KMS-11 (cell line): ENCODE measurements around the gene MTTP.
"Not testable (repeated sequence)": the region's sequence is repeated elsewhere in the genome, so short reads cannot be mapped to it uniquely, and the experiment has no call there.

Experiments used
- H2AFZ ChIP-seq: fragments of 200-600 bp; sonication (generic); 2 replicates; pipeline ENCODE4 v1.6.1; 2016; ENCODE audit warnings: antibody characterized with exemption, mixed run types, low read depth
- H3K27ac ChIP-seq: fragments of 200-600 bp; sonication (generic); 2 replicates; pipeline ENCODE4 v1.6.1; 2016; ENCODE audit warnings: mild to moderate bottlenecking, mixed run types
- H3K27me3 ChIP-seq: fragments of 200-600 bp; sonication (generic); 2 replicates; pipeline ENCODE4 v1.6.1; 2017; ENCODE audit warnings: mild to moderate bottlenecking, low read depth, mixed run types, moderate library complexity; ENCODE audit not compliant: insufficient read depth
- H3K36me3 ChIP-seq: fragments of 200-600 bp; sonication (generic); 2 replicates; pipeline ENCODE4 v1.6.1; 2017; ENCODE audit warnings: mild to moderate bottlenecking, mixed run types; ENCODE audit not compliant: insufficient read depth
- H3K4me1 ChIP-seq: fragments of 200-600 bp; sonication (generic); 2 replicates; pipeline ENCODE4 v1.6.1; 2016; ENCODE audit warnings: mild to moderate bottlenecking, low read depth, mixed run types; ENCODE audit not compliant: poor library complexity, severe bottlenecking
- H3K4me2 ChIP-seq: fragments of 200-600 bp; sonication (generic); 2 replicates; pipeline ENCODE4 v1.7.0; 2016; ENCODE audit warnings: mild to moderate bottlenecking, mixed run types
- H3K4me3 ChIP-seq: fragments of 200-600 bp; sonication (generic); IDR thresholded peaks from 2 replicates; pipeline ENCODE4 v1.6.1; 2017; ENCODE audit warnings: low read depth, low read length, mixed read lengths; ENCODE audit not compliant: insufficient read depth
- H3K79me2 ChIP-seq: fragments of 200-600 bp; sonication (generic); 2 replicates; pipeline ENCODE4 v1.6.1; 2016; ENCODE audit warnings: low read depth, mixed run types; ENCODE audit not compliant: insufficient read depth
- H3K9ac ChIP-seq: fragments of 200-600 bp; sonication (generic); 2 replicates; pipeline ENCODE4 v1.6.1; 2016; ENCODE audit warnings: mild to moderate bottlenecking, mixed run types
- H4K20me1 ChIP-seq: fragments of 200-600 bp; sonication (generic); 2 replicates; pipeline ENCODE4 v1.6.1; 2016; ENCODE audit warnings: mild to moderate bottlenecking, mixed run types; ENCODE audit not compliant: insufficient read depth
- TF ChIP-seq, protein P1 (sequence below): fragments of 200-600 bp; sonication (generic); conservative IDR thresholded peaks from 2 replicates; pipeline ENCODE4 v1.6.1; 2017; ENCODE audit warnings: low read depth, mild to moderate bottlenecking, antibody characterized with exemption, low read length, moderate library complexity, mixed read lengths

The MTTP gene

DNA sequence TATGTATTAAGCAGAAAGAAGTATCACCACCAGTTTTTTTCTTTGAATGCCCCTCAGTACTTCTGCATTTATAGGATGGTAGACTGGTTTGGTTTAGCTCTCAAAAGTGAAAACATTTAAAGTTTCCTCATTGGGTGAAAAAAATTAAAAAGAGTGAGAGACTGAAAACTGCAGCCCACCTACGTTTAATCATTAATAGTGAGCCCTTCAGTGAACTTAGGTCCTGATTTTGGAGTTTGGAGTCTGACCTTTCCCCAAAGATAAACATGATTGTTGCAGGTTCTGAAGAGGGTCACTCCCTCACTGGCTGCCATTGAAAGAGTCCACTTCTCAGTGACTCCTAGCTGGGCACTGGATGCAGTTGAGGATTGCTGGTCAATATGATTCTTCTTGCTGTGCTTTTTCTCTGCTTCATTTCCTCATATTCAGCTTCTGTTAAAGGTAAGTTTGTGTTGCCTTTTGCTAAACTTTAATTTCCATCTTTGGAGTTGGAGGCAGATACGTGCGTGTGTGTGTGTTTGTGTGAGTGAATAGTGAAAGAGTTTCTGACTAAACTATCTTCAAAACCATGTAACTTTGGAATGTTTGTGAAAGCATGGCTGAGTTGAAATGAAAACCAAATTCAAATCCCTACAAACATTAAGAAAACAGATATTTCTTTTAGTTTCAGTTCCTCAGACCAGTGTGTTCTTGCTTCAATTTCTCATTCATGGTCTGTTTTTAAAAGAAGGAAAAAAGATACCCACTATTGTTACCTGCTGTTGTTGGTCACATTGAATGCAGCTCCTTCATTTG lies at the start of gene MTTP:
Gene MTTP, plus strand, starts transcription at position 295 of the 795 bp plus-strand sequence. Its CDS starts 86 bp downstream, at position 381.
- H3K4me3 ChIP-seq: no peak within 1 kb of the TSS
- H2AFZ ChIP-seq: no peak within 1 kb of the TSS
- H3K79me2 ChIP-seq: no peaks in the 10 kb centered on the region
- no peaks in the 10 kb centered on the region for H3K27me3 ChIP-seq
- no peaks in the 10 kb centered on the region for H3K4me1 ChIP-seq
- TF ChIP-seq, protein P1, sequence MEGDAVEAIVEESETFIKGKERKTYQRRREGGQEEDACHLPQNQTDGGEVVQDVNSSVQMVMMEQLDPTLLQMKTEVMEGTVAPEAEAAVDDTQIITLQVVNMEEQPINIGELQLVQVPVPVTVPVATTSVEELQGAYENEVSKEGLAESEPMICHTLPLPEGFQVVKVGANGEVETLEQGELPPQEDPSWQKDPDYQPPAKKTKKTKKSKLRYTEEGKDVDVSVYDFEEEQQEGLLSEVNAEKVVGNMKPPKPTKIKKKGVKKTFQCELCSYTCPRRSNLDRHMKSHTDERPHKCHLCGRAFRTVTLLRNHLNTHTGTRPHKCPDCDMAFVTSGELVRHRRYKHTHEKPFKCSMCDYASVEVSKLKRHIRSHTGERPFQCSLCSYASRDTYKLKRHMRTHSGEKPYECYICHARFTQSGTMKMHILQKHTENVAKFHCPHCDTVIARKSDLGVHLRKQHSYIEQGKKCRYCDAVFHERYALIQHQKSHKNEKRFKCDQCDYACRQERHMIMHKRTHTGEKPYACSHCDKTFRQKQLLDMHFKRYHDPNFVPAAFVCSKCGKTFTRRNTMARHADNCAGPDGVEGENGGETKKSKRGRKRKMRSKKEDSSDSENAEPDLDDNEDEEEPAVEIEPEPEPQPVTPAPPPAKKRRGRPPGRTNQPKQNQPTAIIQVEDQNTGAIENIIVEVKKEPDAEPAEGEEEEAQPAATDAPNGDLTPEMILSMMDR: no peak
- H3K4me2 ChIP-seq: no peak within 1 kb of the TSS
- H3K36me3 ChIP-seq: no peaks in the 10 kb centered on the region
- no peaks in the 10 kb centered on the region for H4K20me1 ChIP-seq
- H3K9ac ChIP-seq: no peak within 1 kb of the TSS
- H3K27ac ChIP-seq: no peak within 1 kb of the TSS

DNA sequence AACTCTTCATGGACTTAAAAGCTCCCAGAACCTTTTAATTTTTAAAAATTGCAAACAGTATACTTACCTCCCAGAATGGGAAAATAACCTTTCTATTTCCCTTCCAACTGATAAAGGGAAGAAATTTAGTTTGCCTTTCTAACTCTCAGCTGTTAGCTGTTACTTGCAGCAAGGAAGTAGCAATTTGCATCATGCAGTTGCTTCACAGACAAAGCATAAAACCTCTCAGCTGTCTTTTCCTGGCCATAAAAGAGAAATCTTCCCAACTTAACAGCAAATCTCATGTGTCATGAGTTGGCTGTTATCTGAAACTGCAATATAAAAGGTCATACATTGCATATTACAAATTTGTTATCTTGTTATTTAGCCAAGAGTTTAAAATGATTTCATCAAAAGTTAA lies 45.4 kb upstream of the MTTP start:
- Histone ChIP-seq H4K20me1 (no peaks in the 10 kb centered on the region), H2AFZ (no peak overlapping the region), H3K27me3 (no peaks in the 10 kb centered on the region), H3K9ac (no peak overlapping the region), H3K4me3 (no peak overlapping the region), H3K4me1 (no peaks in the 10 kb centered on the region), H3K4me2 (no peak overlapping the region), H3K79me2 (no peaks in the 10 kb centered on the region), H3K27ac (no peak overlapping the region), H3K36me3 (no peaks in the 10 kb centered on the region)
- TF ChIP-seq, protein P1: no peak

DNA sequence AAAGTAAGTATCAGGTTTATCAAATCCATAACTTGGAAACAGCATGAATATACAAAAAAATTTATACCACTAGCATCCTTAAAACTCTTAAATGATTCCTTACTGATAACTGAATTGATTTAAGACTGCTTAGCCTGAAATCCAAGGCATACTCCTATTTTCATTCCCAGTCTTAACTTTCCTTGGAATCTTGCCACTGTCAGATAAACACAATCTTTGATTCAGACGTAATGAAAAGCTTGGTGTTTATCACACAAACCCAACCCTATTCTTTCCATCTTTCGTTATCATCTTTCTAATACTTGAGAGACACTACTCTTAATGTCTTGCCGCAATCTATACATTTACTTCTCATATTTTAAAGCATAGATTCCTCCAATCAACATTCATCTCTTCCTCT lies 44.7 kb upstream of the MTTP start:
- Histone ChIP-seq H4K20me1 (no peaks in the 10 kb centered on the region), H3K9ac (no peak overlapping the region), H3K4me3 (no peak overlapping the region), H3K27ac (no peak overlapping the region), H3K36me3 (no peaks in the 10 kb centered on the region), H3K79me2 (no peaks in the 10 kb centered on the region), H3K27me3 (no peaks in the 10 kb centered on the region), H3K4me1 (no peaks in the 10 kb centered on the region), H3K4me2 (no peak overlapping the region), H2AFZ (no peak overlapping the region)
- TF ChIP-seq, protein P1: no peak

DNA sequence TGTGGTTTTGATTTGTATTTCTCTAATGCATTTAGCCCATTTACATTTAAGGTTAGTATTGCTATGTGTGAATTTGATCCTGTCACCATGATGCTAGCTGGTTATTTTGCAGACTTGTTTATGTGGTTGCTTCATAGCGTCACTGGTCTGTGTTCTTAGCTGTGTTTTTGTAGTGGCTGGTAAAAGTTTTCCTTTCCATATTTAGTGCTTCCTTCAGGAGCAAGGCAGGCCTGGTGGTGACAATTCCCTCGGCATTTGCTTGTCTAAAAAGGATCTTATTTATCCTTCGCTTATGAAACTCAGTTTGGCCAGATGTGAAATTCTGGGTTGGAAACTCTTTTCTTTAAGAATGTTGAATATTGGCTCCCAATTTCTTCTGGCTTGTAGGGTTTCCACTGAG lies 39.9 kb upstream of the MTTP start:
- H3K4me1 ChIP-seq, H3K4me3 ChIP-seq, H3K27me3 ChIP-seq, H2AFZ ChIP-seq, H3K9ac ChIP-seq, H3K27ac ChIP-seq, H3K79me2 ChIP-seq, H4K20me1 ChIP-seq, H3K4me2 ChIP-seq, H3K36me3 ChIP-seq: not testable (repeated sequence)

DNA sequence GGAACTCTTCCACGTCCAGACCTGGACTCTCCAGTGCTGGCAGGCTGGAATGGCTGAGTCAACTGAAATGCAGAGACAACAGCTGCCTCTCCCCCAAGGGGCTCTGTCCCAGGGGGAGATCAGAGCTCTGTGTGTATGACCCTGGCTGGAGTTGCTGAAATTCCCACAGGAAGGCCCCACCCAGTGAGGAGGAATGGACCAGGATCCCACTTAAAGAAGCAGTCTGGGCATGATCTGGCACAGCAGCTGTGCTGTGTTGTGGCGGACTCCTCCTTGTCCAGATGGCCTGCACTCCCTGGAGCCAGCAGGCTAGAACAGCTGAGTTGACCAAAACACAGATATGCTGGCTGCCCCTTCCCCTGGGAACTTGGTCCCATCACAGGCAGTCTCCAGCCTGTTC lies 38.4 kb upstream of the MTTP start:
- H2AFZ ChIP-seq: no peak overlapping the region
- H3K4me3 ChIP-seq: no peak overlapping the region
- H3K27me3 ChIP-seq: no peaks in the 10 kb centered on the region
- H3K79me2 ChIP-seq: no peaks in the 10 kb centered on the region
- H3K9ac ChIP-seq: no peak overlapping the region
- no peaks in the 10 kb centered on the region for H3K4me1 ChIP-seq
- TF ChIP-seq, protein P1: no peak
- H3K27ac ChIP-seq: no peak overlapping the region
- no peaks in the 10 kb centered on the region for H4K20me1 ChIP-seq
- no peak overlapping the region for H3K4me2 ChIP-seq
- H3K36me3 ChIP-seq: no peaks in the 10 kb centered on the region
